Amniotic epithelial cell (primary cell): ENCODE data around the gene SLC41A3.
"Not testable (repeated sequence)": the region's sequence is repeated elsewhere in the genome, so short reads cannot be mapped to it uniquely, and the experiment has no call there.

Experiments used
- DNase-seq: peaks from one replicate; pipeline ENCODE4 v3.0.0-alpha.2; 2010; ENCODE audit warnings: low read depth

Gene SLC41A3

GRCh38 chr3:126082362-126083137 is 1.4 kb downstream of the SLC41A3 start:
- DNase-seq, result no peak

GRCh38 chr3:126081618-126082361 is 2.1 kb downstream of the SLC41A3 start:
- DNase-seq, result peak; percentile 41

GRCh38 chr3:126080970-126081369 is 3.0 kb downstream of the SLC41A3 start:
- DNase-seq, result no peak

GRCh38 chr3:126078866-126079265 is 5.1 kb downstream of the SLC41A3 start:
- DNase-seq, result no peak

GRCh38 chr3:126077754-126078153 is 6.2 kb downstream of the SLC41A3 start:
- DNase-seq, result no peak

- no peak for DNase-seq
These were observed 7.8 kb downstream of the SLC41A3 start for GRCh38 chr3:126076140-126076539.

GRCh38 chr3:126070146-126070545 is 13.8 kb downstream of the SLC41A3 start:
- DNase-seq, result no peak

- DNase-seq, result no peak
These were observed 16.0 kb downstream of the SLC41A3 start for GRCh38 chr3:126067959-126068358.

GRCh38 chr3:126066676-126067075 is 17.2 kb downstream of the SLC41A3 start:
- DNase-seq, result not testable (repeated sequence)

- DNase-seq, result no peak
These were observed 18.0 kb downstream of the SLC41A3 start for GRCh38 chr3:126065876-126066275.

- DNase-seq, result no peak
These were observed 19.2 kb downstream of the SLC41A3 start for GRCh38 chr3:126064627-126065258.

- no peak for DNase-seq
These were observed 20.5 kb downstream of the SLC41A3 start for GRCh38 chr3:126063358-126063965.

- DNase-seq, result no peak
These were observed 22.5 kb downstream of the SLC41A3 start for GRCh38 chr3:126061301-126062032.

GRCh38 chr3:126060613-126061145 is 23.2 kb downstream of the SLC41A3 start:
- no peak for DNase-seq

GRCh38 chr3:126058666-126059065 is 25.3 kb downstream of the SLC41A3 start:
- DNase-seq, result no peak

- DNase-seq, result no peak
These were observed 26.0 kb downstream of the SLC41A3 start for GRCh38 chr3:126057936-126058335.

- no peak for DNase-seq
These were observed 26.5 kb downstream of the SLC41A3 start for GRCh38 chr3:126057501-126057819.

GRCh38 chr3:126056681-126057500 is 27.0 kb downstream of the SLC41A3 start:
- no peak for DNase-seq

- DNase-seq, result no peak
These were observed 27.8 kb downstream of the SLC41A3 start for GRCh38 chr3:126056088-126056487.

- no peak for DNase-seq
These were observed 29.1 kb downstream of the SLC41A3 start for GRCh38 chr3:126054870-126055269.
